UCSD-AML1 (cell line): Measurements from ENCODE around the gene CFL1.

Experiments
- DNase-seq: peaks from one replicate; lab custom pipeline; 2025; ENCODE audit not compliant: unreplicated experiment; lab: John Stamatoyannopoulos, UW

CFL1 gene

GRCh38 chr11:65809496-65809895 is 48.5 kb downstream of the CFL1 start:
- no peak for DNase-seq

GRCh38 chr11:65808744-65809341 is 49.1 kb downstream of the CFL1 start:
- no peak for DNase-seq

GRCh38 chr11:65806979-65807378 is 51.0 kb downstream of the CFL1 start:
- DNase-seq: no peak
